ENCODE data around the gene SHOX.

DNA sequence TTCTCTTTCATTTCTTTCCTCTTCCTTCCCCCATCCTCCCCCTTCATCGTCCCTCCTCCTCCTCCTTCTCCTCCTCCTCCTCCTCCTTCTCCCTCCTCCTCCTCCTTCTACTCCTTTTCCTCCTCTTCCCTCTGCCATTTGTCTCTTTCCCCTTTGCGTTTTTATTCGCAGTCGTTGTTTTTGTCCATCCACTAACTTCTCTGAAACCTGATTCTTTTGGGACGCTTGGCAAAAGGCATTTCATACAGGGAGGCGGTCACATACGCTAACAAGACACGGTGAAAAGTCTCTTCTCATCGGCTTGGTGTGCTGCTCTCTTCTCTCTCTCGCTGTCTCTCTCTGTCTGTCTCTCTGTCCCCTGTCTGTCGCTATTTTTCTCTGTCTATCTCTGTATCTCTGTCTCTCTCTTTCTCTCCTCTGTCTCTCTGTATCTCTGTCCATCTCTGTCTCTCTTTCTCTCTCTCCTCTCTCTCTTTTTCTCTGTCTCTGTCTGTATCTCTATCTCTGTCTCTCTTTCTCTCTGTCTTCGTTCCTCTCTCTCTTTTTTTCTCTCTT is 5.4 kb upstream of the SHOX start:
- TF ChIP-seq, protein P1, sequence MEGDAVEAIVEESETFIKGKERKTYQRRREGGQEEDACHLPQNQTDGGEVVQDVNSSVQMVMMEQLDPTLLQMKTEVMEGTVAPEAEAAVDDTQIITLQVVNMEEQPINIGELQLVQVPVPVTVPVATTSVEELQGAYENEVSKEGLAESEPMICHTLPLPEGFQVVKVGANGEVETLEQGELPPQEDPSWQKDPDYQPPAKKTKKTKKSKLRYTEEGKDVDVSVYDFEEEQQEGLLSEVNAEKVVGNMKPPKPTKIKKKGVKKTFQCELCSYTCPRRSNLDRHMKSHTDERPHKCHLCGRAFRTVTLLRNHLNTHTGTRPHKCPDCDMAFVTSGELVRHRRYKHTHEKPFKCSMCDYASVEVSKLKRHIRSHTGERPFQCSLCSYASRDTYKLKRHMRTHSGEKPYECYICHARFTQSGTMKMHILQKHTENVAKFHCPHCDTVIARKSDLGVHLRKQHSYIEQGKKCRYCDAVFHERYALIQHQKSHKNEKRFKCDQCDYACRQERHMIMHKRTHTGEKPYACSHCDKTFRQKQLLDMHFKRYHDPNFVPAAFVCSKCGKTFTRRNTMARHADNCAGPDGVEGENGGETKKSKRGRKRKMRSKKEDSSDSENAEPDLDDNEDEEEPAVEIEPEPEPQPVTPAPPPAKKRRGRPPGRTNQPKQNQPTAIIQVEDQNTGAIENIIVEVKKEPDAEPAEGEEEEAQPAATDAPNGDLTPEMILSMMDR (IDR thresholded peaks at IDR 0.05): no peak
- no peak for TF ChIP-seq ZFX (IDR thresholded peaks at IDR 0.05; ENCODE audit: borderline replicate concordance)
